Astrocyte (in vitro differentiated cells and primary cell): ENCODE data around the gene TGM1. TPM values are rescaled to one million over a fixed set of nuclear protein-coding genes. Genes with fewer than 3 reads are reported as not detected.

Source experiments
- DNase-seq: peaks from one replicate; pipeline ENCODE4 v3.0.0-alpha.2; 2010; ENCODE audit warnings: low read depth
- FAIRE-seq: peaks from 2 replicates; lab custom pipeline; 2011; peaks lifted over from hg19 to GRCh38; lab: Jason Lieb, UNC
- H2AFZ ChIP-seq: 2 replicates; pipeline ENCODE4 v1.6.0; 2012; ENCODE audit warnings: low read depth, low read length, inconsistent platforms
- H3K27ac ChIP-seq: 2 replicates; pipeline ENCODE4 v1.5.1; 2011; ENCODE audit warnings: low read depth, low read length, inconsistent platforms
- H3K27me3 ChIP-seq: 2 replicates; pipeline ENCODE4 v1.6.0; 2011; ENCODE audit warnings: low read length, inconsistent platforms; ENCODE audit not compliant: insufficient read depth
- H3K36me3 ChIP-seq: 2 replicates; pipeline ENCODE4 v1.5.1; 2011; ENCODE audit warnings: low read length, inconsistent platforms; ENCODE audit not compliant: insufficient read depth
- H3K4me1 ChIP-seq: 2 replicates; pipeline ENCODE4 v1.5.1; 2011; ENCODE audit warnings: low read length, inconsistent platforms; ENCODE audit not compliant: insufficient read depth
- H3K4me2 ChIP-seq: 2 replicates; pipeline ENCODE4 v1.6.0; 2012; ENCODE audit warnings: low read length, inconsistent platforms
- H3K4me3 ChIP-seq: 2 replicates; pipeline ENCODE4 v1.5.1; 2011; ENCODE audit warnings: low read depth, mild to moderate bottlenecking, low read length, inconsistent platforms; ENCODE audit not compliant: insufficient read depth
- H3K79me2 ChIP-seq: 2 replicates; pipeline ENCODE4 v1.6.0; 2012; ENCODE audit warnings: mild to moderate bottlenecking, low read length, inconsistent platforms; ENCODE audit not compliant: insufficient read depth
- H3K9ac ChIP-seq: 2 replicates; pipeline ENCODE4 v1.6.0; 2012; ENCODE audit warnings: mild to moderate bottlenecking, low read length, inconsistent platforms
- H3K9me3 ChIP-seq: 2 replicates; pipeline ENCODE4 v1.5.1; 2012; ENCODE audit warnings: low read depth, mild to moderate bottlenecking, low read length, inconsistent platforms; ENCODE audit not compliant: insufficient read depth
- H4K20me1 ChIP-seq: 2 replicates; pipeline ENCODE4 v1.6.0; 2012; ENCODE audit warnings: low read length, inconsistent platforms; ENCODE audit not compliant: insufficient read depth
- H3K27ac Mint-ChIP-seq: one replicate; pipeline ENCODE4 v1.8.0; 2021; ENCODE audit warnings: mild to moderate bottlenecking, mixed read lengths; ENCODE audit not compliant: unreplicated experiment
- H3K27me3 Mint-ChIP-seq: one replicate; pipeline ENCODE4 v1.8.0; 2021; ENCODE audit warnings: low read depth, mixed read lengths; ENCODE audit not compliant: unreplicated experiment
- H3K36me3 Mint-ChIP-seq: one replicate; pipeline ENCODE4 v1.8.0; 2021; ENCODE audit warnings: low read depth, mixed read lengths; ENCODE audit not compliant: unreplicated experiment
- H3K4me1 Mint-ChIP-seq: one replicate; pipeline ENCODE4 v1.8.0; 2021; ENCODE audit warnings: low read depth, mixed read lengths; ENCODE audit not compliant: unreplicated experiment
- H3K4me3 Mint-ChIP-seq: one replicate; pipeline ENCODE4 v1.8.0; 2021; ENCODE audit warnings: mild to moderate bottlenecking, moderate library complexity, mixed read lengths; ENCODE audit not compliant: unreplicated experiment
- H3K9me3 Mint-ChIP-seq: one replicate; pipeline ENCODE4 v1.8.0; 2021; ENCODE audit warnings: mild to moderate bottlenecking, mixed read lengths; ENCODE audit not compliant: unreplicated experiment
- EZH2 ChIP-seq: IDR thresholded peaks from 2 replicates; pipeline ENCODE4 v1.6.1; 2012; ENCODE audit warnings: mild to moderate bottlenecking, low read length, inconsistent platforms; ENCODE audit not compliant: insufficient read depth
- total RNA-seq: library from RNA; stranded (reverse); gene quantifications from 2 replicates; pipeline ENCODE4 v1.2.1, GENCODE V29; 2021
- TF ChIP-seq, protein P1 (sequence below): IDR thresholded peaks from 2 replicates; pipeline ENCODE4 v1.5.1; 2011; ENCODE audit warnings: low read depth, mild to moderate bottlenecking, inconsistent platforms, low read length, moderate library complexity; ENCODE audit not compliant: insufficient read depth

Gene TGM1
- total RNA-seq, 1 donor from 2014 or later = 3.8 TPM

GRCh38 chr14:24289649-24290280, 26.8 kb upstream of the TGM1 start:
- no peak overlapping the region for H3K4me3 Mint-ChIP-seq
- Histone ChIP-seq H3K4me2 (no peak overlapping the region), H4K20me1 (no peaks in the 10 kb centered on the region), H3K79me2 (no peaks in the 10 kb centered on the region), H3K27ac (no peak overlapping the region), H3K27me3 (no peaks in the 10 kb centered on the region), H3K36me3 (peaks cover 7% of the 10 kb centered on the region), H3K4me3 (no peak overlapping the region), H3K4me1 (no peaks in the 10 kb centered on the region), H2AFZ (no peak overlapping the region), H3K9ac (no peak overlapping the region), H3K9me3 (no peaks in the 10 kb centered on the region)
- H3K4me1 Mint-ChIP-seq = peaks cover 4% of the 10 kb centered on the region
- H3K9me3 Mint-ChIP-seq = no peaks in the 10 kb centered on the region
- no peak overlapping the region for H3K27ac Mint-ChIP-seq
- no peaks in the 10 kb centered on the region for H3K27me3 Mint-ChIP-seq
- peaks cover 3% of the 10 kb centered on the region for H3K36me3 Mint-ChIP-seq
- FAIRE-seq (no peak), DNase-seq (no peak)
- TF ChIP-seq, protein P1, sequence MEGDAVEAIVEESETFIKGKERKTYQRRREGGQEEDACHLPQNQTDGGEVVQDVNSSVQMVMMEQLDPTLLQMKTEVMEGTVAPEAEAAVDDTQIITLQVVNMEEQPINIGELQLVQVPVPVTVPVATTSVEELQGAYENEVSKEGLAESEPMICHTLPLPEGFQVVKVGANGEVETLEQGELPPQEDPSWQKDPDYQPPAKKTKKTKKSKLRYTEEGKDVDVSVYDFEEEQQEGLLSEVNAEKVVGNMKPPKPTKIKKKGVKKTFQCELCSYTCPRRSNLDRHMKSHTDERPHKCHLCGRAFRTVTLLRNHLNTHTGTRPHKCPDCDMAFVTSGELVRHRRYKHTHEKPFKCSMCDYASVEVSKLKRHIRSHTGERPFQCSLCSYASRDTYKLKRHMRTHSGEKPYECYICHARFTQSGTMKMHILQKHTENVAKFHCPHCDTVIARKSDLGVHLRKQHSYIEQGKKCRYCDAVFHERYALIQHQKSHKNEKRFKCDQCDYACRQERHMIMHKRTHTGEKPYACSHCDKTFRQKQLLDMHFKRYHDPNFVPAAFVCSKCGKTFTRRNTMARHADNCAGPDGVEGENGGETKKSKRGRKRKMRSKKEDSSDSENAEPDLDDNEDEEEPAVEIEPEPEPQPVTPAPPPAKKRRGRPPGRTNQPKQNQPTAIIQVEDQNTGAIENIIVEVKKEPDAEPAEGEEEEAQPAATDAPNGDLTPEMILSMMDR = no peak

DNA sequence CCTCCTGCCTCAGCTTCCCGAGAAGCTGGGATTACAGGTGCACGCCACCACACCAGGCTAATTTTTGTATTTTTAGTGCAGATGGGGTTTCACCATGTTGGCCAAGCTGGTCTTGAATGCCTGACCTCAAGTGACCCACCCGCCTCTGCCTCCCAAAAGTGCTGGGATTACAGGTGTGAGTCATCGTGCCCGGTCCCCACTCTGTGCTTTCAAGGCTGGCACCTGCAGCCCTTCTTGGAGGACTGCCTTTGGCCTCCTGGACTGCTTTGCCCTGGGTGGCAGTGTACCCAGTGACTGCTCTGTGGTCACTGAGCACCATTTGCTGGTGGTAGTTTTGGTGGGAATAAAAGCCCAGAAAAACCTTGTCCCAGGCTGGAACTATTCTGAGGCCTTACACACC, 24.0 kb upstream of the TGM1 start:
- DNase-seq = no peak
- H3K27ac ChIP-seq = no peak overlapping the region
- peaks cover 7% of the 10 kb centered on the region for H3K36me3 Mint-ChIP-seq
- H3K79me2 ChIP-seq = no peaks in the 10 kb centered on the region
- no peaks in the 10 kb centered on the region for H3K9me3 Mint-ChIP-seq
- H3K9me3 ChIP-seq = no peaks in the 10 kb centered on the region
- no peak overlapping the region for H3K27ac Mint-ChIP-seq
- no peaks in the 10 kb centered on the region for H3K27me3 Mint-ChIP-seq
- no peak overlapping the region for H3K4me3 ChIP-seq
- no peaks in the 10 kb centered on the region for H3K27me3 ChIP-seq
- no peaks in the 10 kb centered on the region for H4K20me1 ChIP-seq
- no peak overlapping the region for H3K4me2 ChIP-seq
- no peak overlapping the region for H3K4me3 Mint-ChIP-seq
- peaks cover 7% of the 10 kb centered on the region for H3K36me3 ChIP-seq
- no peak overlapping the region for H2AFZ ChIP-seq
- H3K4me1 Mint-ChIP-seq = peaks cover 6% of the 10 kb centered on the region
- H3K4me1 ChIP-seq = no peaks in the 10 kb centered on the region
- FAIRE-seq = no peak
- TF ChIP-seq, protein P1 = no peak
- TF ChIP-seq EZH2 = no peak
- H3K9ac ChIP-seq = no peak overlapping the region

GRCh38 chr14:24285351-24285750, 22.4 kb upstream of the TGM1 start:
- DNase-seq = peak; percentile 17
- Histone ChIP-seq H3K27ac (no peak overlapping the region), H3K36me3 (peaks cover 3% of the 10 kb centered on the region), H3K27me3 (no peaks in the 10 kb centered on the region), H3K79me2 (no peaks in the 10 kb centered on the region), H3K4me1 (no peaks in the 10 kb centered on the region), H3K9me3 (no peaks in the 10 kb centered on the region), H3K4me3 (no peak overlapping the region), H4K20me1 (peaks cover 12% of the 10 kb centered on the region), H2AFZ (no peak overlapping the region), H3K4me2 (no peak overlapping the region), H3K9ac (no peak overlapping the region)
- Mint-ChIP-seq H3K4me3 (no peak overlapping the region), H3K4me1 (peaks cover 10% of the 10 kb centered on the region), H3K27me3 (no peaks in the 10 kb centered on the region), H3K9me3 (no peaks in the 10 kb centered on the region), H3K36me3 (peaks cover 8% of the 10 kb centered on the region), H3K27ac (peak overlapping the region; percentile 2)
- FAIRE-seq = no peak
- TF ChIP-seq, protein P1 = no peak
- no peak for TF ChIP-seq EZH2
